Activated naive CD8-positive, alpha-beta T cell treated with anti-CD3 and anti-CD28 coated beads for 36 hours (primary cell): Measurements from ENCODE around the gene HOXB3. TPM values are rescaled to one million over a fixed set of nuclear protein-coding genes. Genes with fewer than 3 reads are reported as not detected.

ENCODE experiments used
- DNase-seq: peaks from one replicate; pipeline ENCODE4 v3.0.0; 2021
- H3K27ac Mint-ChIP-seq: one replicate; pipeline ENCODE4 v1.8.0; 2022; ENCODE audit warnings: mild to moderate bottlenecking, moderate library complexity, mixed read lengths
- H3K27me3 Mint-ChIP-seq: one replicate; pipeline ENCODE4 v1.8.0; 2022; ENCODE audit warnings: mild to moderate bottlenecking, mixed read lengths
- H3K36me3 Mint-ChIP-seq: one replicate; pipeline ENCODE4 v1.8.0; 2021; ENCODE audit warnings: mild to moderate bottlenecking, mixed read lengths
- H3K4me1 Mint-ChIP-seq: one replicate; pipeline ENCODE4 v1.8.0; 2021; ENCODE audit warnings: mixed read lengths
- H3K4me3 Mint-ChIP-seq: one replicate; pipeline ENCODE4 v1.8.0; 2022; ENCODE audit warnings: mild to moderate bottlenecking, moderate library complexity, mixed read lengths
- H3K9me3 Mint-ChIP-seq: one replicate; pipeline ENCODE4 v1.8.0; 2022; ENCODE audit warnings: mixed read lengths
- total RNA-seq, 2 experiments: library from RNA; stranded (reverse); gene quantifications; one replicate each; pipeline ENCODE4 v1.2.3, GENCODE V29; 2021

The HOXB3 gene
- total RNA-seq, 2 experiments from 2014 or later: 1.4 to 2.0 TPM

- peaks cover 15% of the 10 kb centered on the region for H3K4me1 Mint-ChIP-seq
- no peak for DNase-seq
Observed at GRCh38 chr17:48559122-48559839, 30.8 kb downstream of the HOXB3 start.

DNA sequence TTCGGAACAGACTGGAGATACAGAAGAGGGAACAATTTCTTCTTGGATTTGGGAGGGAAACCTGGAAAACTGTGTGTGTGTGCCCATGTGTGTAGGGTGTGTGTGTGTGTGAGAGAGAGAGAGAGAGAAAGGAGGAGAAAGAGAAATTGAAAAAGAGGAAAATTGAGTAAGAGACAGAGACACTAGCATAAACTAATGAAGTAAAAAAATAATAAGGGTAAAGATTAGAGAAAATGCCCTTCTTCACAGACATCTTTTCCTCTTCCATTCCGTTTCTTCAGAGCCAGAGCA, 31.3 kb downstream of the HOXB3 start:
- Mint-ChIP-seq H3K27me3 (peaks cover 40% of the 10 kb centered on the region), H3K9me3 (no peaks in the 10 kb centered on the region), H3K4me1 (peaks cover 15% of the 10 kb centered on the region), H3K36me3 (no peaks in the 10 kb centered on the region), H3K4me3 (no peak overlapping the region), H3K27ac (no peak overlapping the region)
- DNase-seq: no peak

More at GRCh38 chr17:48559122-48559839, 30.8 kb downstream of the HOXB3 start:
- Mint-ChIP-seq H3K27me3 (peaks cover 41% of the 10 kb centered on the region), H3K4me3 (no peak overlapping the region), H3K9me3 (no peaks in the 10 kb centered on the region), H3K36me3 (no peaks in the 10 kb centered on the region), H3K27ac (no peak overlapping the region)

DNA sequence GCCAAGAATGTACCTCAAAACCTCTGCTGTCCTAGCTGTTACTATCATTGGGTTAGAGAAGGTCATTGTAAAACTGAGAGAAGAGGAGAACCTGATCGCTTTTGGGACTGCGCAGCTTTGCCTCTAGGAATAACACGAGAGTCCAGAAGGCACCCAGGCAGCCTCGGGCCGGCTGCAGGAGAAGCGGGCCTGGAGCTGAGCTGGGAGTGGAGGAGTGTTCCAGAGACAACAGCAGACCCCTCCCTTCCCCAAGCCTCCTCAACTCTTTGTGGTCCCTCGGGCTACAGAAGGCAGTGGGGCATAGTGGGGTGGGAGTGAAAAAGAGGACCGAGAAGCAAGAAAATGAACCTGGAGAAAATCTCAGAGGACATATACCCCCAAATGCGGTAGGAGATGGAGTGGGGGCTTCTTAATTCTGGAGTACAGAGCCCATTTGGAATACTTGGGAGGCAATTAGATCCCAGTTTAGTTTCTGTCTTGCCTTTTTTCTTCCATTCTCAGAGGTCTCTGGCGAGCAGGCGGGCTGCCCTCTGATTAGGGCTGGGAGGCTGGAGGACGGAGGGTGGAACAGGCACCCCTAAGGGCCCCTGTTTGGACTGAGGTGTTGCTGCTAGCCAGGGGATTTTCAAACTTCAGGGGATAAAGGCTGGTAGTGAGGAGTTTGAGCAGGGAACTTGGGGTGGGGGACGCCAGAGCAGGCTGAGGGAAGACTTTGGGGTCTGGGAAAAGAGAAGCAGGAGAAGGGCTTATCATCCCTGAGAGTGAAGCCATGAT, 31.8 kb downstream of the HOXB3 start:
- DNase-seq: no peak
- Mint-ChIP-seq H3K9me3 (no peaks in the 10 kb centered on the region), H3K36me3 (no peaks in the 10 kb centered on the region), H3K4me3 (no peak overlapping the region), H3K27ac (no peak overlapping the region), H3K27me3 (peaks cover 37% of the 10 kb centered on the region), H3K4me1 (peaks cover 14% of the 10 kb centered on the region)

- Mint-ChIP-seq H3K27me3 (peaks cover 28% of the 10 kb centered on the region), H3K36me3 (no peaks in the 10 kb centered on the region), H3K9me3 (no peaks in the 10 kb centered on the region), H3K4me3 (no peak overlapping the region), H3K27ac (no peak overlapping the region), H3K4me1 (peaks cover 14% of the 10 kb centered on the region)
- no peak for DNase-seq
Observed at GRCh38 chr17:48556576-48557401, 33.3 kb downstream of the HOXB3 start.

- no peak for DNase-seq
- Mint-ChIP-seq H3K4me1 (peaks cover 8% of the 10 kb centered on the region), H3K27ac (no peak overlapping the region), H3K27me3 (peaks cover 28% of the 10 kb centered on the region), H3K4me3 (no peak overlapping the region), H3K36me3 (no peaks in the 10 kb centered on the region), H3K9me3 (no peaks in the 10 kb centered on the region)
Observed at GRCh38 chr17:48556229-48556575, 33.8 kb downstream of the HOXB3 start.

DNA sequence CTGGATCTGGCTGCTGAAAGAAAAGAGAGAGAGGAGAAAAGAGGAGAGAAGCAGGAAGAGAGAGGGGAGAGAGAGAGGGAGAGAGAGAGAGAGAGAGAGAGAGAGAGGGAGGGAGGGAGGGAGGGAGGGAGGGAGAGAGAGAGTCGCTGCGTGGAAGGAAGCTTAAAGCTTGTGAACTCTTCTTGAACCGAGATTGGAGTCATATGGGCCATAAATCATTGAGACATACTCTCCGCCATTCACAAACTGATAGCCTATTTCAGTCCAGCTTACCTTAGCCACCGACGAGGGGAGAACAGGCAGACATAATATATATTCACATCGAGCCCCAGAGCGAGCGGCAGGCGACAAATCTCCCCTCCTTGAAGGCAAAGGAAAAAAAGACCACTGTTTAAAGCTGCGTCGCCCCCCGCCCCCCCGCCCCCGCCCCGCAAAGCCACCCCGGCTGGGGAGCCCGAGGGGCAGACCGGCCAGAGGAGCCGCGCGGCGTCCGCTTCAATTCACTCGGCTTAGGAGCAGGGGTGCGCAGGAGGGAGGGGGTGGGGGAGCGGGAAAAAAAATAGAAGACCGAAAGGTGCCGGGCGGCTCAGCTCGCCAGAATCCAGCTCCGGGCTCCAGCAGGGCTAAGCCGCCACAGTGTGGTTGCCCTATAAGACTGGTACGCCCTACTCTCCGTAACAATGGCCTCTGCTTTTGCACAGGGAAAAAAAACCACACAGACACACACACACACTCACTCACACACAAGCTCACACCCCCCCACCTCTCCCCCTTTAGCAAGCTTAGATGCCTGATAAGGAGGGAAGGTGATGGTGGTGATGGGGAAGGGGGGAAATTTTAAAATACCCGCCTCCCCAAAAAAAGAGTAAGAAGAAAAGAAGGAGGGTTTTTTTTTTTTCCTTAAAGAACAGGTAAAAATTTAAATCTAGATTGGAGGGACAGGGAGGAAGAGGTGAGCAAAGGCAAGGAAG, 34.5 kb downstream of the HOXB3 start:
- no peaks in the 10 kb centered on the region for H3K9me3 Mint-ChIP-seq
- H3K27ac Mint-ChIP-seq: no peak overlapping the region
- H3K27me3 Mint-ChIP-seq: peaks cover 28% of the 10 kb centered on the region
- no peak for DNase-seq
- H3K4me3 Mint-ChIP-seq: peak overlapping the region; percentile 82
- H3K4me1 Mint-ChIP-seq: peaks cover 7% of the 10 kb centered on the region
- H3K36me3 Mint-ChIP-seq: no peaks in the 10 kb centered on the region

DNA sequence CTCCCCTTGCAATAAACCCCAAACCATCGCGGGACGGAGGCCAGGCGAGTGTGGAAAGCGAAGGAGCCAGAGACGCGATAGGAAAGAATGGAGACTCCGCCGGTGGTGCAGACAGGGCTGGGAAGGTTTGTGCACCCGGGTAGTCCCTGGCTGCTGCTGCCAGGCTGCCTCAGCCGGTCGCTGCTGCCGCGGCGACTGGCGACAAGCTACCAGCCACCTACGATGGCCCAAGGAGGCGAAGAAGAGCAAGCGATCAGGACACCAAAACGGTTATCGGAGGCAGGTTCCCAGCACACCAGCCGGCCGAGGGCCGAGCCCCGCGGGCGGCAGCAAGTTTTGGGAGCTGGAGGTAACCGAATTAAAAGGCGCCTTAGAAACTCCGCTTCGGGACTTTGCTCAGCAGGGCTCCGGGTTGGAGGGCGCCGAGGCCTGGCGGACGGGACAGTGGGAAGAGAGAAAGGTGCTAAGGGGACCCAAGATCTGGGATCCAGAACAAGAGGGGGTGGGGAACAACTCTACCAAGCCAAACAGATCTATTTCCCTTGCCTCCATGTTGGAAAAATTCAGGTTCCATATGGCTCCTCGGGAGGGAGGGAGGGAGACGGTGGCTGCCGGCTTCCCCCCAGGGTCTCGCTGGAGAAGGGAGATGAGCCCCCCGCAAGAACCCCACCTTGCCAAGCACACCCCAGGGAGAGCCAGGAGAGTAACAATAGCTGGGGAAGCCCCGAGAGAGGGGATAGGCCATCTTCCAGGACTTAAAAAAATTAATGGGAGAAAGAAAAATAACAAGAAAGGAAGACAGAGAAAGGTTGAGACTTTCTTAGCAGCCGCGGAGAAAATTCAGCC, 35.4 kb downstream of the HOXB3 start:
- no peaks in the 10 kb centered on the region for H3K9me3 Mint-ChIP-seq
- H3K4me3 Mint-ChIP-seq: peak overlapping the region; percentile 82
- peaks cover 28% of the 10 kb centered on the region for H3K27me3 Mint-ChIP-seq
- peaks cover 7% of the 10 kb centered on the region for H3K4me1 Mint-ChIP-seq
- no peak overlapping the region for H3K27ac Mint-ChIP-seq
- no peaks in the 10 kb centered on the region for H3K36me3 Mint-ChIP-seq
- no peak for DNase-seq

DNA sequence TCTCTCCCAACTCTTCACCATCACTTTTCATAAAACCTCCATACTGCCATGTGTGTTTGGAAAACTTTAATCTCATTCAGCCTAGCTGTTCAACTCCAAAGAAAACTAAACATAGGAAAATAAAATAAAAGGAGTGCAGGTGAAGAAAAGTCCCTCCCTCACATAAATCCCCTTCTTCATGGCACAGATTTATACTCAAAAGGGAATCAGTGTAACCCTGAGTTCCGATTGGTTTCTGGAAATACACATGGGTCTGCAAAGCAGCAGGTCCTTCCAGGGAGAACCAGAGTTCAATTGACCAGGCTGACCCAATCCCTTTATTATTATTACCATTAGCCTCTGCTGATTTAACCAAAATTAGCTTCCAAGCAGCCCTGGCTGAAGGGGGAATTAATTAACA, 36.2 kb downstream of the HOXB3 start:
- no peaks in the 10 kb centered on the region for H3K36me3 Mint-ChIP-seq
- H3K4me3 Mint-ChIP-seq: no peak overlapping the region
- no peaks in the 10 kb centered on the region for H3K9me3 Mint-ChIP-seq

DNA sequence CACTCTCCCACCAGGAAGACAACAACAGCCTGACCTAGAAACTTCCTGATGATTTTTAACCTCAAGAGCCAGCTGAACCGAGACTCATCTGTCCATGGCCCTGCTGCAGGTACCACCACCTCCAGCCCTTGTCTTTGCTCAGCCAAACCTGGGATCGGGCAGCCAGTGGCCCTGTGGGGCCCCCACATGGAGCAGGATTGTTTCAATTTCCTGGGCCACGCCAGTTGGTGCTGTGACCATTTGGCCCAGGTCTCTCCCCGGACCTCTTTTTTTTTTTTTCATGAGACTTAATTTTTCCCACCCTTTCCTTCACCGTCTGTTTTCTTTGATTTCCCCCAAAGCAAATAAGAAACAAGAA, 36.9 kb downstream of the HOXB3 start:
- H3K9me3 Mint-ChIP-seq: no peaks in the 10 kb centered on the region
- peaks cover 11% of the 10 kb centered on the region for H3K4me1 Mint-ChIP-seq
- H3K27ac Mint-ChIP-seq: no peak overlapping the region
- peaks cover 28% of the 10 kb centered on the region for H3K27me3 Mint-ChIP-seq
- no peak for DNase-seq
- no peaks in the 10 kb centered on the region for H3K36me3 Mint-ChIP-seq
- H3K4me3 Mint-ChIP-seq: no peak overlapping the region

More for the DNA sequence above, 36.2 kb downstream of the HOXB3 start:
- DNase-seq: no peak
- Mint-ChIP-seq H3K27me3 (peaks cover 28% of the 10 kb centered on the region), H3K4me1 (peaks cover 7% of the 10 kb centered on the region), H3K27ac (no peak overlapping the region)

DNA sequence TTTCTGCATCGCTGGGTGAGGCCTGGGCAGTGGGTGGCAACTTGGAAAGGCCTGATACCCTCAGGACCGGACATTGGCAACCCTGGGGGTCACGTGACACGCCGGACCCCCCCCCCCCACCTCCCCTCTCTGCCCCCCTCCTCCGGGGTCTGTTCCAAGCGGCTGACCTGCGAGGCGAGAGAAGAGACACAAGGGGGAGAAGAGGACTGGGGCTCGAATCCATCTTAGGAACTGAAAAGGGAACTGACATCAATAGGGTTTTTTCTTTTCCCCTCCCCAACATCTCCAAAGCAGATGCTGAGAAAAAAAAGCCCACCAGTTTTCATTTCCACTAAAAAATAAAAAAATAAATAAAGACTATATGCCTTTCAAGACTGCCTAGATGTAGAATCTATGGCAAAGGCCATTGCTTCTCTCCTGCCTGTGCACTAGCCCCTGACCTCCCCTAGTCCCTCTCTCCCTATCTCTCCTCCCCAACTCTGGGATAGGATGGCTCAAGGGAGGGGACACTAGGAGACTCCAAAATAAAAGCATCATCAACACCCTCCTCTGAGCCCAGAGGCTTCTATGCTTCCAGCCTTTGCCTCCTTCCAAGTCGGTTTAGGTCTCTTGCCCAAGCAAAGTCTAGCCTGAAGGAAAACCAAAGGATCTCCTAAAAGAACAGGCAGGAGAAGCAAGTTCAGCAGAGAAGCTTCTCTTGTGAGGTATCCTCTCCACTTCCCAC, 37.4 kb downstream of the HOXB3 start:
- DNase-seq: no peak
- H3K4me3 Mint-ChIP-seq: no peak overlapping the region
- no peaks in the 10 kb centered on the region for H3K36me3 Mint-ChIP-seq
- H3K27me3 Mint-ChIP-seq: peaks cover 23% of the 10 kb centered on the region
- H3K4me1 Mint-ChIP-seq: peaks cover 16% of the 10 kb centered on the region
- no peaks in the 10 kb centered on the region for H3K9me3 Mint-ChIP-seq
- H3K27ac Mint-ChIP-seq: no peak overlapping the region

GRCh38 chr17:48551596-48552465, 38.2 kb downstream of the HOXB3 start:
- no peaks in the 10 kb centered on the region for H3K36me3 Mint-ChIP-seq
- H3K9me3 Mint-ChIP-seq: no peaks in the 10 kb centered on the region
- H3K27me3 Mint-ChIP-seq: peaks cover 21% of the 10 kb centered on the region
- DNase-seq: no peak
- no peak overlapping the region for H3K4me3 Mint-ChIP-seq
- H3K27ac Mint-ChIP-seq: no peak overlapping the region
- H3K4me1 Mint-ChIP-seq: peaks cover 22% of the 10 kb centered on the region

- DNase-seq: no peak
- no peak overlapping the region for H3K4me3 Mint-ChIP-seq
- no peak overlapping the region for H3K27ac Mint-ChIP-seq
- H3K4me1 Mint-ChIP-seq: peaks cover 29% of the 10 kb centered on the region
- peaks cover 16% of the 10 kb centered on the region for H3K27me3 Mint-ChIP-seq
- H3K36me3 Mint-ChIP-seq: no peaks in the 10 kb centered on the region
- H3K9me3 Mint-ChIP-seq: no peaks in the 10 kb centered on the region
Observed at GRCh38 chr17:48551214-48551555, 38.9 kb downstream of the HOXB3 start.
